Tibial artery (tissue), 4 donors: ENCODE results near the gene SAPCD2.

ENCODE experiments used
- DNase-seq, 2 donors: peaks; one replicate each; pipeline ENCODE4 v3.0.0-alpha.2; 2019
- H3K27ac ChIP-seq, 2 donors: fragments of 200-600 bp; sonication (generic) in 1 of 2; 1 replicate in 1 of 2; 2 replicates in 1 of 2; pipeline ENCODE4 v1.5.1; 2018 to 2019; ENCODE audit warnings: mild to moderate bottlenecking in 1 of 2
- H3K27me3 ChIP-seq, 2 donors: fragments of 200-600 bp; sonication (generic) in 1 of 2; one replicate each; pipeline versions ENCODE4 v1.5.1 to v1.6.0; 2016 to 2019
- H3K36me3 ChIP-seq, 3 donors: fragments of 200-600 bp; sonication (generic) in 2 of 3; one replicate each; pipeline ENCODE4 v1.5.1; 2016 to 2019; ENCODE audit warnings: mild to moderate bottlenecking in 2 of 3
- H3K4me1 ChIP-seq, 4 donors: fragments of 200-600 bp; sonication (generic) in 2 of 4; 1 replicate in 3 of 4; 2 replicates in 1 of 4; pipeline ENCODE4 v1.5.1; 2016 to 2019
- H3K4me3 ChIP-seq, 2 donors: fragments of 200-600 bp; sonication (generic) in 1 of 2; 1 replicate in 1 of 2; 2 replicates in 1 of 2; pipeline ENCODE4 v1.5.1; 2018 to 2019; ENCODE audit warnings: mild to moderate bottlenecking in 2 of 2
- H3K9me3 ChIP-seq, 3 donors: fragments of 200-600 bp; sonication (generic) in 1 of 3; one replicate each; pipeline ENCODE4 v1.5.1; 2016 to 2019
- intact Hi-C: fragments of 100-400 bp; cut with DNase I; formaldehyde crosslinking; loops from one replicate; pipeline ENCODE4 v1.15.0; 2023; ENCODE audit warnings: low total_unique reads
- TF ChIP-seq, protein P1 (sequence below), 2 experiments: fragments of 200-600 bp in 1 of 2; fragments of 450-650 bp in 1 of 2; IDR thresholded peaks; one replicate each; pipeline ENCODE4 v1.5.1; 2017 to 2019; ENCODE audit warnings: antibody characterized with exemption in 2 of 2, mild to moderate bottlenecking in 1 of 2, moderate library complexity in 1 of 2

SAPCD2 gene

GRCh38 chr9:137054932-137055384, 15.4 kb downstream of the SAPCD2 start:
- Histone ChIP-seq H3K36me3 (no peaks in the 10 kb centered on the region), H3K27me3 (peaks cover 6 to 67% of the 10 kb centered on the region in 2 donors), H3K9me3 (no peaks in the 10 kb centered on the region), H3K27ac (no peak overlapping the region), H3K4me1 (peaks cover 0 to 36% (median 25%) of the 10 kb centered on the region in 4 donors), H3K4me3 (no peak overlapping the region)
- intact Hi-C loops: no loop called here
- DNase-seq: no peak
- TF ChIP-seq, protein P1, sequence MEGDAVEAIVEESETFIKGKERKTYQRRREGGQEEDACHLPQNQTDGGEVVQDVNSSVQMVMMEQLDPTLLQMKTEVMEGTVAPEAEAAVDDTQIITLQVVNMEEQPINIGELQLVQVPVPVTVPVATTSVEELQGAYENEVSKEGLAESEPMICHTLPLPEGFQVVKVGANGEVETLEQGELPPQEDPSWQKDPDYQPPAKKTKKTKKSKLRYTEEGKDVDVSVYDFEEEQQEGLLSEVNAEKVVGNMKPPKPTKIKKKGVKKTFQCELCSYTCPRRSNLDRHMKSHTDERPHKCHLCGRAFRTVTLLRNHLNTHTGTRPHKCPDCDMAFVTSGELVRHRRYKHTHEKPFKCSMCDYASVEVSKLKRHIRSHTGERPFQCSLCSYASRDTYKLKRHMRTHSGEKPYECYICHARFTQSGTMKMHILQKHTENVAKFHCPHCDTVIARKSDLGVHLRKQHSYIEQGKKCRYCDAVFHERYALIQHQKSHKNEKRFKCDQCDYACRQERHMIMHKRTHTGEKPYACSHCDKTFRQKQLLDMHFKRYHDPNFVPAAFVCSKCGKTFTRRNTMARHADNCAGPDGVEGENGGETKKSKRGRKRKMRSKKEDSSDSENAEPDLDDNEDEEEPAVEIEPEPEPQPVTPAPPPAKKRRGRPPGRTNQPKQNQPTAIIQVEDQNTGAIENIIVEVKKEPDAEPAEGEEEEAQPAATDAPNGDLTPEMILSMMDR (IDR thresholded peaks at IDR 0.05): no peak

- no peak for DNase-seq
- TF ChIP-seq, protein P1 (IDR thresholded peaks at IDR 0.05): no peak
- intact Hi-C loops: no loop called here
- Histone ChIP-seq H3K4me3 (peak within 1 kb of the TSS in 1 of 2 donors; percentile 20), H3K27ac (no peak within 1 kb of the TSS), H3K36me3 (no peaks in the 10 kb centered on the region), H3K4me1 (peaks cover 0 to 37% (median 25%) of the 10 kb centered on the region in 4 donors), H3K9me3 (no peaks in the 10 kb centered on the region), H3K27me3 (peaks cover 6 to 74% of the 10 kb centered on the region in 2 donors)
Measured at GRCh38 chr9:137053944-137054931, 16.1 kb downstream of the SAPCD2 start, which contains the start of gene ENTPD2. TSS of gene ENTPD2 (minus strand) at chr9:137054061. CDS start at chr9:137053997, 64 bp downstream.

DNA sequence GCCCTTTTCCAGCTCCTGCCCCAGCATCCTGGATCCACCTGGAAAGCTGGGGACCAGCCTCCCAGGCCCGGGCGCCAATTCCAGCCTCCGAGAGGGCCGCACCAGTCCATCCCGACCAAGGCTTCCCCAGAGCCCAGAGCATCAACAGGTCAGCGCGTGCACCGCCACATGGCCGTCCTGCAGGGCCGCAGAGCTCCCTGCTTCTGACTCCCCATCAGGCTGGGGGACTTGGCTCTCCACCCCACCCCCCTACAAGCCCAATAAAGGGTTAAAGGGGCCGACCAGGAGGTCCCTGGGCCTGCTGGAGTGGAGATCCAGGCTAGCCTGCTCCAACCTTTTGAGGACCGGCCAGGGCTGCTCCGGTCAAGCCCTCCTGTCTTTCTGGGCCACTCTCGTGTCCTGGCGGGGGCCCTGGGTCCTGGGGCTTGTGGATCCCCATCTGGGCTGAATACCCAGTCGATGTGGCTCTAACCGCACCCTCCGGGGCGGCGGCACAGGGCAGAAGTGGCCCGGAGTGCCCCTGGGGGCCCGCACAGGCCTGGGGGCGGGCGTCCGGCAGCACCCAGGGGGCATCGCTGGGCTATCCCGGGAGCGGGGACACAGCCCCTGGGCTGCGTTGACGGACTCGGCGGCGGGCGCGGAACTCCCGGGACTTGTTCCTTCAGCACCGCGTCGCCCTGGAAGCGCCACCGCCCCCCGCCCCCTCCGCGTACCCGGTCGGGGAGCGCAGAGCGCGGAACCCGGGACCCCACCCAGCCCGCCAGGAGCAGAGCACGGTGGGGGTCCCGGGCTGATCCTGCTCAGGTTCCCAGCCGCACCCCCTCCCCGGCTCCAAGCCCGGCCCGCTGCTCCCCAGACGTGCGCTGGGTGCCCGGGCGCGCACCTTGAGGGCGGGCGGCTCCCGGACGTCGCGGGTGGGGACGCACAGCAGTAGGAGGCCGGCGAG, 17.1 kb downstream of the SAPCD2 start:
- no peaks in the 10 kb centered on the region for H3K9me3 ChIP-seq
- H3K4me1 ChIP-seq: peaks cover 0 to 47% (median 25%) of the 10 kb centered on the region in 4 donors
- H3K27ac ChIP-seq: no peak overlapping the region
- intact Hi-C loops: no loop called here
- DNase-seq: no peak
- H3K36me3 ChIP-seq: no peaks in the 10 kb centered on the region
- TF ChIP-seq, protein P1 (IDR thresholded peaks at IDR 0.05): no peak
- peak overlapping the region in 1 of 2 donors; percentile 20 for H3K4me3 ChIP-seq
- H3K27me3 ChIP-seq: peaks cover 6 to 84% of the 10 kb centered on the region in 2 donors

DNA sequence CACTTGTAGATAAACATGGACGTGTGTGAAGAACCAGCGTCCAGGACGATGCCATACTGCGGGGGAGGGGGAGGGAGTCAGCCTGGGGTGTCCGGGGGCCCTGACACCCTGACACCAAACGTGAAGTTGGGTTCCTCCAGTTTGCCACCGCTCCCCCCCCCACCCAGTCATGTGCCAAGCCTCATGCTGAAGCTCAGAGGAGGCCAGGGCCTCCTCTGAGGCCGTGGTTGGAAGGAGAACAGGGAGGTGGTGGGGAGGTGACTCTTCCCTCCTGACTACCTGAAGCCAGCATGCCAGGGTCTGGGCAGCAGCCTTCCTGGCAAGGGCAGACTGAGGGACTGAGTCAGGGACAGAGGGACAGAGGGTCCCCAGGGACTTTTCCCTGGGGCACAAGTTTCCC, 18.1 kb downstream of the SAPCD2 start:
- DNase-seq: no peak
- H3K4me3 ChIP-seq: no peak overlapping the region
- peaks cover 6 to 94% of the 10 kb centered on the region in 2 donors for H3K27me3 ChIP-seq
- no peaks in the 10 kb centered on the region for H3K9me3 ChIP-seq
- TF ChIP-seq, protein P1 (IDR thresholded peaks at IDR 0.05): no peak
- intact Hi-C loops: no loop called here
- H3K36me3 ChIP-seq: no peaks in the 10 kb centered on the region
- H3K4me1 ChIP-seq: peaks cover 0 to 49% (median 25%) of the 10 kb centered on the region in 4 donors
- no peak overlapping the region for H3K27ac ChIP-seq

DNA sequence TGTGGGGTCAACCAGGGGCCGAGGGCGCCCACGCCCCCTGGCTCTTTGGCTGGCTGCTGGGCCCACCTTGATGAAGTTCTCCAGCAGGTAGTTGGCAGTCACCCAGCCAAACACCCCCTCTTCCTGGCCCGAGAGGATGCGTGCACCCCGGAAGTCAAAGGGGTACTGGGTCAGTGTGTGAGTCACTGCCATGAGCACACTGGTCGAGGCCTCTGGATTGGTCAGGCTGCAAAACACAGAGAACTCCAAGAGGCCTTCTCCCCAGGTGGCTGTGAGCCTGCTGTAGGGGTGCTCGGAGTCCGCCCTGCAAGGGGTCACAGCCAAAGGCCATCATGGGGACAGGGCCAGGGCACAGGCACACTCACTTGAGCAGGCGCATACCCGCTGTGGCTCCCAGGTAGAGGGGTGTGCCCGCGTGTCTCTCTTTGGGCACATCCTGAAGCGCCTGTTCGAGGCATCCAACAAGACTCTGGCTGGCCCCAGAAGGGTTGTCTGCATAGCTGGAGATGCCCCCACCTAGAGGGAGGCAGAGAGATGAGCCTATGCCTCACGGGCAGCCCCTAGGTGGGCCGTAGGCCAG, 19.1 kb downstream of the SAPCD2 start:
- TF ChIP-seq, protein P1 (IDR thresholded peaks at IDR 0.05): no peak
- Histone ChIP-seq H3K36me3 (no peaks in the 10 kb centered on the region), H3K4me3 (no peak overlapping the region), H3K9me3 (no peaks in the 10 kb centered on the region), H3K27ac (no peak overlapping the region), H3K4me1 (peaks cover 0 to 54% (median 29%) of the 10 kb centered on the region in 4 donors), H3K27me3 (peaks cover 6 to 93% of the 10 kb centered on the region in 2 donors)
- no peak for DNase-seq
- intact Hi-C loops: no loop called here
